G401 (cell line): Measurements from ENCODE around the gene TAF5L. TPM values are rescaled to one million over a fixed set of nuclear protein-coding genes. Genes with fewer than 3 reads are reported as not detected.

ENCODE experiments used
- DNase-seq: peaks from one replicate; pipeline ENCODE4 v3.0.0-alpha.2; 2015; ENCODE audit warnings: low spot score
- in situ Hi-C: cut with HindIII; loops from 2 replicates; pipeline ENCODE4 v1.10.0; 2016; ENCODE audit warnings: low sequenced_read_pairs, mixed read lengths
- total RNA-seq: library from RNA; depleted of rRNA; stranded (reverse); fragments of >200 nt; shearing (Covaris generic); gene quantifications from 2 replicates; pipeline ENCODE4 v1.2.3, GENCODE V29; 2014; rRNA removed

The TAF5L gene
- total RNA-seq, 1 experiment from 2014 or later, result 23.0 TPM

GRCh38 chr1:229554886-229555621, 70.9 kb downstream of the TAF5L start:
- DNase-seq, result no peak
- in situ Hi-C loops, result no loop called here

- in situ Hi-C loops, result no loop called here
- DNase-seq, result no peak
Observed at GRCh38 chr1:229553621-229554130, 72.2 kb downstream of the TAF5L start.

- peak; percentile 43 for DNase-seq
- in situ Hi-C loops, result no loop called here
Observed at GRCh38 chr1:229552732-229553131, 73.2 kb downstream of the TAF5L start.

GRCh38 chr1:229550812-229551567, 74.9 kb downstream of the TAF5L start:
- DNase-seq, result peak; percentile 33
- in situ Hi-C loops, result no loop called here

GRCh38 chr1:229547542-229547941, 78.4 kb downstream of the TAF5L start:
- DNase-seq, result no peak
- in situ Hi-C loops, result no loop called here

- no peak for DNase-seq
- in situ Hi-C loops, result no loop called here
Observed at GRCh38 chr1:229544587-229544986, 81.3 kb downstream of the TAF5L start.

Other genes starting within 250 kb of the TAF5L start
- not detected in 2 replicates for gene ACTA1, start 192.0 kb downstream of the TAF5L start, total RNA-seq
- gene NUP133, start 117.8 kb downstream of the TAF5L start, total RNA-seq, result 40.2 and 51.4 TPM in 2 replicates
- 16.8 and 19.8 TPM in 2 replicates for gene ABCB10, start 67.4 kb downstream of the TAF5L start, total RNA-seq
- 17.6 and 22.0 TPM in 2 replicates for gene URB2, start 125 bp upstream of the TAF5L start, total RNA-seq